HG02970 (cell line): ENCODE measurements around the gene ARID2.

ENCODE experiments used
- ATAC-seq: cut with Tn5 transposase; IDR thresholded peaks from one replicate; pipeline ENCODE4 v1.9.1; 2021; ENCODE audit warnings: mild to moderate bottlenecking, moderate library complexity, moderate number of reproducible peaks; ENCODE audit not compliant: unreplicated experiment, low FRiP score

The ARID2 gene

GRCh38 chr12:45762185-45763110, 32.9 kb downstream of the ARID2 start:
- ATAC-seq: no peak

- no peak for ATAC-seq
Observed at GRCh38 chr12:45763381-45763780, 33.9 kb downstream of the ARID2 start.

- ATAC-seq: no peak
Observed at GRCh38 chr12:45768194-45768593, 38.7 kb downstream of the ARID2 start.

- no peak for ATAC-seq
Observed at GRCh38 chr12:45773747-45774146, 44.2 kb downstream of the ARID2 start.

- ATAC-seq: no peak
Observed at GRCh38 chr12:45774508-45775162, 45.1 kb downstream of the ARID2 start.

GRCh38 chr12:45775465-45775864, 46.0 kb downstream of the ARID2 start:
- ATAC-seq: no peak

GRCh38 chr12:45775964-45776363, 46.5 kb downstream of the ARID2 start:
- ATAC-seq: no peak

- no peak for ATAC-seq
Observed at GRCh38 chr12:45779936-45780335, 50.4 kb downstream of the ARID2 start.

- ATAC-seq: no peak
Observed at GRCh38 chr12:45781080-45781479, 51.6 kb downstream of the ARID2 start.

GRCh38 chr12:45785315-45785714, 55.8 kb downstream of the ARID2 start:
- no peak for ATAC-seq

- no peak for ATAC-seq
Observed at GRCh38 chr12:45789025-45789424, 59.5 kb downstream of the ARID2 start.

GRCh38 chr12:45794422-45794821, 64.9 kb downstream of the ARID2 start:
- no peak for ATAC-seq

GRCh38 chr12:45801625-45802024, 72.1 kb downstream of the ARID2 start:
- ATAC-seq: no peak

GRCh38 chr12:45803111-45803510, 73.6 kb downstream of the ARID2 start:
- ATAC-seq: no peak

- ATAC-seq: no peak
Observed at GRCh38 chr12:45816652-45817051, 87.1 kb downstream of the ARID2 start.

GRCh38 chr12:45827974-45828373, 98.5 kb downstream of the ARID2 start:
- ATAC-seq: no peak

- no peak for ATAC-seq
Observed at GRCh38 chr12:45828402-45828801, 98.9 kb downstream of the ARID2 start.

- ATAC-seq: no peak
Observed at GRCh38 chr12:45831590-45831989, 102.1 kb downstream of the ARID2 start.

- no peak for ATAC-seq
Observed at GRCh38 chr12:45833401-45833800, 103.9 kb downstream of the ARID2 start.

- no peak for ATAC-seq
Observed at GRCh38 chr12:45834809-45835208, 105.3 kb downstream of the ARID2 start.

GRCh38 chr12:45839917-45840316, 110.4 kb downstream of the ARID2 start:
- ATAC-seq: no peak

- ATAC-seq: no peak
Observed at GRCh38 chr12:45849289-45849688, 119.8 kb downstream of the ARID2 start.
